HepG2 (cell line): ENCODE data around the gene ZMYND10. TPM values are rescaled to one million over a fixed set of nuclear protein-coding genes. Genes with fewer than 3 reads are reported as not detected.
A peak's percentile ranks its signal among the peaks of the same experiment; 100 is the strongest.

Source experiments
- BORCS8-MEF2B ChIP-seq: sonication (generic); formaldehyde crosslinking; IDR thresholded peaks from 2 replicates; pipeline ENCODE4 v1.8.0; 2022; ENCODE audit warnings: mild to moderate bottlenecking, missing genetic modification reagents
- KIAA2018 ChIP-seq: sonication (generic); formaldehyde crosslinking; IDR thresholded peaks from 2 replicates; pipeline ENCODE4 v1.5.0; 2020; ENCODE audit warnings: mild to moderate bottlenecking, missing genetic modification reagents, borderline replicate concordance
- MATR3 ChIP-seq: sonication (generic); formaldehyde crosslinking; IDR thresholded peaks from 2 replicates; pipeline ENCODE4 v1.4.0; 2020; ENCODE audit warnings: missing genetic modification reagents
- SRSF1 ChIP-seq: fragments of 200-400 bp; formaldehyde crosslinking; optimal IDR thresholded peaks from 2 replicates; pipeline ENCODE3; 2017; ENCODE audit warnings: mild to moderate bottlenecking, low read depth, low read length, moderate library complexity
- STAT6 ChIP-seq: sonication (generic); formaldehyde crosslinking; IDR thresholded peaks from 2 replicates; pipeline ENCODE4 v1.4.0; 2020; ENCODE audit warnings: missing genetic modification reagents, mild to moderate bottlenecking, borderline replicate concordance
- TIGD3 ChIP-seq: sonication (generic); formaldehyde crosslinking; IDR thresholded peaks from 2 replicates; pipeline ENCODE4 v1.5.1; 2020; ENCODE audit warnings: mild to moderate bottlenecking, missing genetic modification reagents, borderline replicate concordance
- ZBTB37 ChIP-seq: sonication (generic); formaldehyde crosslinking; IDR thresholded peaks from 2 replicates; pipeline ENCODE4 v1.4.0; 2020; ENCODE audit warnings: mild to moderate bottlenecking, missing genetic modification reagents
- ZFP82 ChIP-seq: sonication (generic); formaldehyde crosslinking; IDR thresholded peaks from 2 replicates; pipeline ENCODE4 v1.5.1; 2020; ENCODE audit warnings: mild to moderate bottlenecking, missing genetic modification reagents, borderline replicate concordance
- ZNF552 ChIP-seq: sonication (generic); formaldehyde crosslinking; IDR thresholded peaks from 2 replicates; pipeline ENCODE4 v1.9.0; 2022; ENCODE audit warnings: missing genetic modification reagents, mild to moderate bottlenecking, borderline replicate concordance
- ZNF569 ChIP-seq: sonication (generic); formaldehyde crosslinking; IDR thresholded peaks from 2 replicates; pipeline ENCODE4 v1.5.0; 2020; ENCODE audit warnings: mild to moderate bottlenecking, missing genetic modification reagents, moderate library complexity, borderline replicate concordance
- ZNF703 ChIP-seq: sonication (generic); formaldehyde crosslinking; IDR thresholded peaks from 2 replicates; pipeline ENCODE4 v1.5.1; 2020; ENCODE audit warnings: missing genetic modification reagents, mild to moderate bottlenecking, moderate library complexity, borderline replicate concordance
- ZNF766 ChIP-seq: sonication (generic); formaldehyde crosslinking; IDR thresholded peaks from 2 replicates; pipeline ENCODE4 v1.5.0; 2020; ENCODE audit warnings: missing genetic modification reagents, borderline replicate concordance
- polyA plus RNA-seq, 8 experiments: library from polyadenylated mRNA; depleted of rRNA in 3 of 8; stranded (reverse) in 7 of 8; unstranded in 1 of 8; fragments of >200 nt; fragmentation: Illumina TruSeq in 4 of 8; extraction: Trizol in 4 of 8; gene quantifications; 2 replicates each; pipeline versions ENCODE4 v1.2.1 to v1.2.3, GENCODE V29; 2011 to 2016; ENCODE audit warnings: low read depth in 4 of 8, missing spikeins in 1 of 8, mixed read lengths in 1 of 8; ENCODE audit not compliant: insufficient read depth in 1 of 8
- total RNA-seq, 5 experiments: library from RNA; depleted of rRNA; stranded (reverse); fragments of >200 nt; fragmentation: Illumina TruSeq; extraction: Trizol; gene quantifications; 2 replicates each; pipeline ENCODE4 v1.2.3, GENCODE V29; 2016; ENCODE audit warnings: low read depth in 1 of 5

ZMYND10 gene
- total and polyA plus RNA-seq, 2 of the 13 experiments (the other 11 are each of a cell fraction or from before 2014, with no cell fraction given), result 0.60 to 0.74 TPM

GRCh38 chr3:50350527-50351322 is 5.2 kb upstream of the ZMYND10 start, which contains the start of the genes CYB561D2 and NPRL2 (continued):
- TF ChIP-seq KIAA2018 (CRISPR knock-in tag), result 0 out of 2 replicates have a peak, but pooled peaks have one; percentile 39
- peak; percentile 94 for TF ChIP-seq TIGD3 (CRISPR knock-in tag)
- peak; percentile 99 for TF ChIP-seq BORCS8-MEF2B
- TF ChIP-seq ZNF552, result peak; percentile 98
- no peak for TF ChIP-seq MATR3
- no peak for TF ChIP-seq ZBTB37 (CRISPR knock-in tag)
- TF ChIP-seq STAT6 (CRISPR knock-in tag), result peak; percentile 86; the same call in 1 of the 2 replicates
- TF ChIP-seq SRSF1, result peak; percentile 25
- TF ChIP-seq ZNF569 (CRISPR knock-in tag), result peak; percentile 73; the same call in 1 of the 2 replicates
- TF ChIP-seq ZNF703 (CRISPR knock-in tag), result no peak
- peak; percentile 74; the same call in 1 of the 2 replicates for TF ChIP-seq ZFP82 (CRISPR knock-in tag)
- peak; percentile 97; the same call in 1 of the 2 replicates for TF ChIP-seq ZNF766 (CRISPR knock-in tag)
